Lower leg skin (tissue), 3 donors: ENCODE measurements around the gene IL11.

Experiments used
- CTCF ChIP-seq, 3 donors: fragments of 450-650 bp; IDR thresholded peaks; one replicate each; pipeline ENCODE4 v1.5.1; 2016; ENCODE audit warnings: antibody characterized with exemption in 3 of 3, mild to moderate bottlenecking in 3 of 3, moderate library complexity in 2 of 3
- POLR2A ChIP-seq, 2 donors: fragments of 450-650 bp; IDR thresholded peaks; one replicate each; pipeline ENCODE4 v1.6.1; 2016 to 2017; ENCODE audit warnings: antibody characterized with exemption in 2 of 2, mild to moderate bottlenecking in 1 of 2, moderate library complexity in 1 of 2

GRCh38 chr19:55346725-55347441, 23.4 kb downstream of the IL11 start:
- TF ChIP-seq CTCF (IDR thresholded peaks at IDR 0.05) (no peak), POLR2A (IDR thresholded peaks at IDR 0.05) (no peak)
